Measurements from ENCODE around the gene ZBTB17. TPM values are rescaled to one million over a fixed set of nuclear protein-coding genes. Genes with fewer than 3 reads are reported as not detected.

ZBTB17 gene
- total RNA-seq, 1 donor from 2014 or later, result 37.7 TPM

- Histone ChIP-seq H3K27me3 (ENCODE audit: low read depth) (no peaks in the 10 kb centered on the region), H3K36me3 (peaks cover 100% of the 10 kb centered on the region), H3K4me3 (no peak overlapping the region), H3K27ac (no peak overlapping the region), H3K9me3 (no peaks in the 10 kb centered on the region), H3K4me1 (peaks cover 24% of the 10 kb centered on the region)
- DNase-seq (no peak), ATAC-seq (no peak)
- no peak for TF ChIP-seq CTCF (IDR thresholded peaks at IDR 0.05)
- intact Hi-C loops (cut with DNase I), result no loop called here
These were observed 33.8 kb downstream of the ZBTB17 start for GRCh38 chr1:15941899-15942660.

- Histone ChIP-seq H3K4me1 (peaks cover 24% of the 10 kb centered on the region), H3K36me3 (peaks cover 100% of the 10 kb centered on the region), H3K4me3 (no peak overlapping the region), H3K27ac (no peak overlapping the region), H3K27me3 (ENCODE audit: low read depth) (no peaks in the 10 kb centered on the region), H3K9me3 (no peaks in the 10 kb centered on the region)
- no peak for TF ChIP-seq CTCF (IDR thresholded peaks at IDR 0.05)
- no peak for DNase-seq
- no peak for ATAC-seq
- intact Hi-C loops (cut with DNase I), result no loop called here
These were observed 34.7 kb downstream of the ZBTB17 start for GRCh38 chr1:15941044-15941840.

- ATAC-seq (no peak), DNase-seq (no peak)
- Histone ChIP-seq H3K4me1 (peaks cover 24% of the 10 kb centered on the region), H3K9me3 (no peaks in the 10 kb centered on the region), H3K4me3 (no peak overlapping the region), H3K36me3 (peaks cover 100% of the 10 kb centered on the region), H3K27ac (no peak overlapping the region), H3K27me3 (ENCODE audit: low read depth) (no peaks in the 10 kb centered on the region)
- intact Hi-C loops (cut with DNase I), result no loop called here
- TF ChIP-seq CTCF (IDR thresholded peaks at IDR 0.05), result no peak
These were observed 35.5 kb downstream of the ZBTB17 start for GRCh38 chr1:15940110-15941043.

- peak overlapping the region; percentile 12 for H3K27ac ChIP-seq
- no peaks in the 10 kb centered on the region for H3K27me3 ChIP-seq (ENCODE audit: low read depth)
- peaks cover 100% of the 10 kb centered on the region for H3K36me3 ChIP-seq
- no peak overlapping the region for H3K4me3 ChIP-seq
- H3K9me3 ChIP-seq, result no peaks in the 10 kb centered on the region
- intact Hi-C loops (cut with DNase I), result no loop called here
- no peak for TF ChIP-seq CTCF (IDR thresholded peaks at IDR 0.05)
- ATAC-seq, result peak in 1 of 2 donors; percentile 52
- H3K4me1 ChIP-seq, result peaks cover 24% of the 10 kb centered on the region
- no peak for DNase-seq
These were observed 36.5 kb downstream of the ZBTB17 start for GRCh38 chr1:15939181-15940109.
